Measurements from ENCODE around the gene MACF1. TPM values are rescaled to one million over a fixed set of nuclear protein-coding genes. Genes with fewer than 3 reads are reported as not detected.
"Not testable (repeated sequence)": the region's sequence is repeated elsewhere in the genome, so short reads cannot be mapped to it uniquely, and the experiment has no call there.

MACF1 gene
- total and polyA plus RNA-seq, 8 donors, result 358 to 484 (median 440) TPM

DNA sequence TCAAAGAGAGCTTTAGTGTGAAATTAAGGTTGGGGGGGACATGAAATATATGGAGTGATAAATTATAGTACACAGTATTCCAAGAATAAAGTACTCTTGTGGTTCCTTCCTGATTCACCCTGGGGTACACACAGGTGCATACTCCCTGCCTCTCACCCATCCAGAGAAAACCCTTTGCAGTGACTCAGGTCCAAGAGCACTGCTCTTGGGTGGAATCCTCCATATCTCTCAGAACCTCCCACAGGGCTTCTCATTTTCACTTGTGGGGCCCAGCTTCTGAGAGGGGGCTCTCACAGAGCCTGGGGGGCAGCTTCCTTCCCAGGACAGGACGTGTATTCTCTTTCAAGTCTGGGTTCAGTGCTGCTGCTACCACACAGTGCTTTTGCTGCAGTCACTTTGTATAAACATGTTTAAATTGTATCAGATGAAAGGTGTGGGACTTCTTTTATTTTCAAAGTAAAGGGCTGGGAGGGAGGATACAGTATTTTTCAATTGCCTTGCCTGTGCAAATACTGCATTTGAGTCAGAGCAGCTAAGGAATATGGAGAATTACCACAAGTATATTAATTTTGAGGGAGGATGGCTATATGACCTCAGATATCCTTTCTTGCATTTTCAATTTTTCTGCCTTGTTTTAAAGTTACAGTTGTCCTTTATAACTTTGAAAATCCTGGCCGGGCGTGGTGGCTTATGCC is 262.1 kb downstream of the MACF1 start:
- Histone ChIP-seq H3K36me3 (peaks cover 0 to 100% of the 10 kb centered on the region in 2 donors), H3K9me3 (no peaks in the 10 kb centered on the region), H3K4me1 (no peaks in the 10 kb centered on the region), H3K4me3 (no peak overlapping the region), H3K27ac (no peak overlapping the region), H3K27me3 (no peaks in the 10 kb centered on the region)
- ATAC-seq, result no peak
- no peak for DNase-seq
- TF ChIP-seq, protein P1, sequence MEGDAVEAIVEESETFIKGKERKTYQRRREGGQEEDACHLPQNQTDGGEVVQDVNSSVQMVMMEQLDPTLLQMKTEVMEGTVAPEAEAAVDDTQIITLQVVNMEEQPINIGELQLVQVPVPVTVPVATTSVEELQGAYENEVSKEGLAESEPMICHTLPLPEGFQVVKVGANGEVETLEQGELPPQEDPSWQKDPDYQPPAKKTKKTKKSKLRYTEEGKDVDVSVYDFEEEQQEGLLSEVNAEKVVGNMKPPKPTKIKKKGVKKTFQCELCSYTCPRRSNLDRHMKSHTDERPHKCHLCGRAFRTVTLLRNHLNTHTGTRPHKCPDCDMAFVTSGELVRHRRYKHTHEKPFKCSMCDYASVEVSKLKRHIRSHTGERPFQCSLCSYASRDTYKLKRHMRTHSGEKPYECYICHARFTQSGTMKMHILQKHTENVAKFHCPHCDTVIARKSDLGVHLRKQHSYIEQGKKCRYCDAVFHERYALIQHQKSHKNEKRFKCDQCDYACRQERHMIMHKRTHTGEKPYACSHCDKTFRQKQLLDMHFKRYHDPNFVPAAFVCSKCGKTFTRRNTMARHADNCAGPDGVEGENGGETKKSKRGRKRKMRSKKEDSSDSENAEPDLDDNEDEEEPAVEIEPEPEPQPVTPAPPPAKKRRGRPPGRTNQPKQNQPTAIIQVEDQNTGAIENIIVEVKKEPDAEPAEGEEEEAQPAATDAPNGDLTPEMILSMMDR (IDR thresholded peaks at IDR 0.05), result no peak
- intact Hi-C loops (cut with DNase I), result no loop called here

- H3K27ac ChIP-seq; H3K4me3 ChIP-seq; H3K9me3 ChIP-seq; intact Hi-C loops (cut with DNase I); H3K27me3 ChIP-seq; H3K4me1 ChIP-seq; ATAC-seq: not testable (repeated sequence)
- peak in 1 of 4 donors; percentile 22 for DNase-seq
- peaks cover 0 to 100% of the 10 kb centered on the region in 2 donors for H3K36me3 ChIP-seq
Observed at GRCh38 chr1:39467108-39467720, 262.7 kb downstream of the MACF1 start.

DNA sequence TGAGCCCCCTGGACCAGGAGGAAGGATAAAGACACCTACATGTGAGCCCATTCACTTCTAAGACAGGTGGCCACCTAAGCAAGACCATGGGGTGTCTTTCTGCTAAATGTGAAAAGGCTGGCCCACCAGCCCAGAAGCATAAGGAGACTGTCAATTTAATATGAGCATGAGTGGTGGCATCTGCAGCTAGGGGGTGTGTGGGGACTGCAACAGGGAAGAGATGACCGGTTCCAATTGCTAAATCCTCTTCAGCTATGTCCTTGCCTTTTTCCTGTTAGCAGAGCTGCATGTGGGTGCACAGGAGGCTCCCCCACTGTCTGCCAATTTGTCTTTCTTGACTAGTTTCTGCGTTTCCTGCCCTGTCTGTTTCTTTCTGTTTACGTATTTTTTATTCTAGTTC is 264.7 kb downstream of the MACF1 start:
- no peak for DNase-seq
- H3K4me3 ChIP-seq, result no peak overlapping the region
- H3K4me1 ChIP-seq, result no peaks in the 10 kb centered on the region
- no peaks in the 10 kb centered on the region for H3K9me3 ChIP-seq
- intact Hi-C loops (cut with DNase I), result no loop called here
- peaks cover 0 to 99% of the 10 kb centered on the region in 2 donors for H3K36me3 ChIP-seq
- H3K27ac ChIP-seq, result no peak overlapping the region
- TF ChIP-seq, protein P1 (IDR thresholded peaks at IDR 0.05), result no peak
- H3K27me3 ChIP-seq, result no peaks in the 10 kb centered on the region
- ATAC-seq, result no peak

DNA sequence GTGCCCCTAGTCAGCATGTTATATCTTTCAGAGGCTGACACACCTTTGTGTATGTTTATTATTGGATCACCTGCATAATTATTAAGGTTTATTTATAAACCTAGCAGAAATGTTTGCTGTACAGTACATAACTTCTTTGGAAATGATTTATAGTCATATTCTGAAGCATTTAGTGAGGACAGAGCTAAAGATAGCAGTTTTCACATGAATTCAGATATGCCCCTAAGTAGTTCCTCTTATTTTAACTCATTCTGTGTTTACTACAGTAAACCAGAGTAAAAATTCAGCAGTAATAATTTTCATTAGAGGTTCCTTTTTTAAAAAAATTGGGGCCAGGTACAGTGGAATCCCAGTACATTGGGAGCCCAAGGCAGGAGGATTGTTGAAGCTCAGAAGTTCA is 265.5 kb downstream of the MACF1 start:
- Histone ChIP-seq H3K9me3 (no peaks in the 10 kb centered on the region), H3K27me3 (no peaks in the 10 kb centered on the region), H3K36me3 (peaks cover 0 to 99% of the 10 kb centered on the region in 2 donors), H3K4me3 (no peak overlapping the region), H3K4me1 (no peaks in the 10 kb centered on the region), H3K27ac (no peak overlapping the region)
- TF ChIP-seq, protein P1 (IDR thresholded peaks at IDR 0.05), result no peak
- DNase-seq (no peak), ATAC-seq (no peak)
- intact Hi-C loops (cut with DNase I), result no loop called here

- ATAC-seq, result no peak
- TF ChIP-seq, protein P1 (IDR thresholded peaks at IDR 0.05), result no peak
- no peak for DNase-seq
- intact Hi-C loops (cut with DNase I), result no loop called here
- Histone ChIP-seq H3K9me3 (no peaks in the 10 kb centered on the region), H3K4me3 (no peak overlapping the region), H3K36me3 (peaks cover 0 to 94% of the 10 kb centered on the region in 2 donors), H3K27me3 (no peaks in the 10 kb centered on the region), H3K4me1 (no peaks in the 10 kb centered on the region), H3K27ac (no peak overlapping the region)
Observed at GRCh38 chr1:39472826-39473225, 268.3 kb downstream of the MACF1 start.

All from left lung (tissue), 10 donors.